GM12872 (cell line): ENCODE data around the gene SPDYC.

Experiments
- TF ChIP-seq, protein P1 (sequence below): IDR thresholded peaks from 3 replicates; pipeline ENCODE4 v1.5.1; 2011; ENCODE audit warnings: low read depth, mild to moderate bottlenecking, low read length, moderate library complexity; ENCODE audit not compliant: insufficient read depth

SPDYC gene

DNA sequence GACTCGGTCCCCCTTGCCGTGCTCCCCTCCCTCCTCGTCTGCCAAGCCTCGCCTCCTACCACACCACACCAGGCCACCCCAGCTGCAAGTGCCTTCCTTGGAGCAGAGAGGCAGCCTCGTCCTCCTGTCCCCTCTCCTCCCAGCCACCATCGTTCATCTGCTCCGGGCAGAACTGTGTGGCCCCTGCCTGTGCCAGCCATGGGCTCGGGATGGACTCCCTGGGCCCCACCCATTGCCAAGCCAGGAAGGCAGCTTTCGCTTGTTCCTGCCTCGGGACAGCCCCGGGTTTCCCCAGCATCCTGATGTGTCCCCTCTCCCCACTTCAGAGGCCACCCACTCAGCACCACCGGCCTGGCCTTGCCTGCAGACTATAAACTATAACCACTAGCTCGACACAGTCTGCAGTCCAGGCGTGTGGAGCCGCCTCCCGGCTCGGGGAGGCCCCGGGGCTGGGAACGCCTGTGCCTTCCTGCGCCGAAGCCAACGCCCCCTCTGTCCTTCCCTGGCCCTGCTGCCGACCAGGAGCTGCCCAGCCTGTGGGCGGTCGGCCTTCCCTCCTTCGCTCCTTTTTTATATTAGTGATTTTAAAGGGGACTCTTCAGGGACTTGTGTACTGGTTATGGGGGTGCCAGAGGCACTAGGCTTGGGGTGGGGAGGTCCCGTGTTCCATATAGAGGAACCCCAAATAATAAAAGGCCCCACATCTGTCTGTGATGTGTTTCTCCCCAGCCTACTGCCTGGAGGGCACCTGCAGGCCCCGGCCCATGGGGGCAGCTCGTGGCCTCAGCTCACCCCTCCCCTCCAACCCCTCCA is 41.5 kb downstream of the SPDYC start:
- TF ChIP-seq, protein P1, sequence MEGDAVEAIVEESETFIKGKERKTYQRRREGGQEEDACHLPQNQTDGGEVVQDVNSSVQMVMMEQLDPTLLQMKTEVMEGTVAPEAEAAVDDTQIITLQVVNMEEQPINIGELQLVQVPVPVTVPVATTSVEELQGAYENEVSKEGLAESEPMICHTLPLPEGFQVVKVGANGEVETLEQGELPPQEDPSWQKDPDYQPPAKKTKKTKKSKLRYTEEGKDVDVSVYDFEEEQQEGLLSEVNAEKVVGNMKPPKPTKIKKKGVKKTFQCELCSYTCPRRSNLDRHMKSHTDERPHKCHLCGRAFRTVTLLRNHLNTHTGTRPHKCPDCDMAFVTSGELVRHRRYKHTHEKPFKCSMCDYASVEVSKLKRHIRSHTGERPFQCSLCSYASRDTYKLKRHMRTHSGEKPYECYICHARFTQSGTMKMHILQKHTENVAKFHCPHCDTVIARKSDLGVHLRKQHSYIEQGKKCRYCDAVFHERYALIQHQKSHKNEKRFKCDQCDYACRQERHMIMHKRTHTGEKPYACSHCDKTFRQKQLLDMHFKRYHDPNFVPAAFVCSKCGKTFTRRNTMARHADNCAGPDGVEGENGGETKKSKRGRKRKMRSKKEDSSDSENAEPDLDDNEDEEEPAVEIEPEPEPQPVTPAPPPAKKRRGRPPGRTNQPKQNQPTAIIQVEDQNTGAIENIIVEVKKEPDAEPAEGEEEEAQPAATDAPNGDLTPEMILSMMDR = no peak

DNA sequence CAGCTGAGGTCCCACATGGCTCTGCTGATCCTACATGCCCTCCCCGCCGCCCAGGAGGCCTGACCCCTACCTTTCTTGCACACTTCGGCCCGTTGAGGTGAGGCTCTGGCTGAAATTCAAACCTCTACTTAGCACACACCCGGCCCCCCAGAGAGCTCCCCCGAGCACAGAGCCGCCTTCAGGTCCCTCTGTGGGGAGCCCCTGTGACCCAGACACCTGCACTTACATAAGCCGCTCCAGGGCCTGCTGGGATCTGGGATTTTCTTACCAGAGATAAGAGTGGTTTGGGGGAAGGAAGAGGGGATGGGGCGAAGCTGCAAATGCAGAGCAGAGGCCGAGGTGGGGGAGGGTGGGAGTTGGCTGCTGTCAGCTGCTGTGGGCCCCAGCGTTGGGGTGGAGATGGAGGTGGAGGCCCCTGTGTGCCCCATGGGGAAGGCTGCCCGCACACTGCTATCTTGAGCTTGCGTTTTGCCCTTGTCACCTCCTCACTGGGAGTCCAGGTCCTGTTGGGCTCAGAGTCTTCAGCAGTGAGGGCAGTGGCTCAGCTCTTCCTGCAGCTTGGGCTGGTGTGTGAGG is 42.3 kb downstream of the SPDYC start:
- TF ChIP-seq, protein P1 = no peak

DNA sequence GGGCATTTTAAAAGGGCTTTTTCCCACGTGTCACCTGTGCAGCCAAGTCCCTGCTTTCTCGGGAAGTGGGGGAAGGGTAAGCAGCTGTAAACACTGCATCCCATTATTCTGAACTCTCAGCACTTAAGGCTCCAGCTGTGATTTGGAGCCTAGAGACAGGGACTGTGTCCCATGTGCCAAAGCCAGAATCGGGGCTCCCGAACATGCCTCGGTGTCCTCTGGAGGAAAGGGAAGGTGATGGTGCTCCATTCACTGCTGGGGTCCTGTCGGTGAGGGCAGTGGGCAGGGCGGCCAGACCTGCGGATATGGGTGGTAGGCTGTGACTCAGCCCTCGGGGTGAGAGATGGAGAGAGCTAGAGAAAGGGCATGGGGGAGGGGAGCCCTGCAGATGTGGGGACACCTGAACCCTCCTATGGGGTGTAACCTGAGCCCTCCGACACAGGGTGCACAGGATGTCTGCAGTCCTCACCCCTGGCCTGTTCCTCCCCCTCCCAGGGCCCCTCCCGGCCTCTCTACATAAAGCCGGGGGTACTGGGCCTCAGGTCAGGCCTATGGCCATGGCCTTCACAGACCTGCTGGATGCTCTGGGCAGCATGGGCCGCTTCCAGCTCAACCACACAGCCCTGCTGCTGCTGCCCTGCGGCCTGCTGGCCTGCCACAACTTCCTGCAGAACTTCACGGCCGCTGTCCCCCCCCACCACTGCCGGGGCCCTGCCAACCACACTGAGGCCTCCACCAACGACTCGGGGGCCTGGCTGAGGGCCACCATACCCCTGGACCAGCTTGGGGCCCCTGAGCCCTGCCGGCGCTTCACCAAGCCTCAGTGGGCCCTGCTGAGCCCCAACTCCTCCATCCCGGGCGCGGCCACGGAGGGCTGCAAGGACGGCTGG is 43.5 kb downstream of the SPDYC start:
- TF ChIP-seq, protein P1 = no peak

DNA sequence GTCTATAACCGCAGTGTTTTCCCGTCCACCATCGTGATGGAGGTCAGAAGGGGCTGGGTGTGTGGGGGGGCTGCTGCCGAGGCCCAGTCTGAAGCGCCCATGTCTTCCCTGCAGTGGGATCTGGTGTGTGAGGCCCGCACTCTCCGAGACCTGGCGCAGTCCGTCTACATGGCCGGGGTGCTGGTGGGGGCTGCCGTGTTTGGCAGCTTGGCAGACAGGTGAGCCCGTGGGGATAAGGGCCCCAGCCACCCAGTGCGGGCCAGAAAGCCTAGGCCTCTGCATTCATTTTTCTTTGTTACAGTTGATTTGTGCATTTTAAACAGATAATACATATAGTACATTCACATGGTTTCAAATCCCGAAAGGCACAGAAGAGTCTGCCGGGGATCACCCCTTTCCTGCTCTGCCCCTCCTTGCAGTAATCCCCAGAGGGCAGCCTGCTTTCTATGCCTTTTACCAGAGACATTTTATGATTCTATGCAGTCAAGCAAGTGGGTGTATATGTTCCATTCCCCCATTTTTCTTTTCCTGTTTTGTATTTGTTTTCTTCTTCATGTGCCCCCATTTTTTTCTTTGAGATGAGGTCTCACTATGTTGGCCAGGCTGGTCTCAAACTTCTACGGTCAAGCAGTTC is 44.3 kb downstream of the SPDYC start:
- TF ChIP-seq, protein P1 = no peak

- TF ChIP-seq, protein P1 = no peak
Measured at GRCh38 chr11:65215441-65216076, 45.5 kb downstream of the SPDYC start.

DNA sequence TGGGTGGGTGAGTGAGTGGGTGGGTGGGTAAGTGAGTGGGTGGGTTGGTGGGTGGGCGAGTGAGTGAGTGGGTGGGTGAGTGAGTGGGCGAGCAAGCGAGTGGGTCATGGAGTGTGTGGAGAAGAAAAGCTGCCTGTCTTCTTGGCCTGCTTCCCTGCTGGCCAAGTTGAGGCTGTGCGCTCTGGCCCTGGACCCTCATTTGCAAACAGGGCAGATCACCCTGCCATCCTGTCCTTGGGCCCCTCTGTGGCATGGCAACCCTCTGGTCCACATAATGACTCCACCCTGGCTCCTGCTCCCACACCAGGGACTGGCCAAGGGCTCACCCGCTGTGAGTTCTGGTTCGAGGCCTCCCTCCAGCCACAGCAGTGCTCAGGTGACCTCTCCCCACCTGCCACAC is 46.8 kb downstream of the SPDYC start:
- TF ChIP-seq, protein P1 = no peak
